HEK293 (cell line): Measurements from ENCODE around the gene MTOR.
A peak's percentile ranks its signal among the peaks of the same experiment; 100 is the strongest.
"Not testable (repeated sequence)": the region's sequence is repeated elsewhere in the genome, so short reads cannot be mapped to it uniquely, and the experiment has no call there.

Source experiments
- CTCF ChIA-PET: fragments of 350-600 bp; formaldehyde crosslinking; extraction: SDS; loops from one replicate; lab custom pipeline; 2021; ENCODE audit warnings: antibody characterized with exemption; lab: Yijun Ruan, JAX
- POLR2A ChIA-PET: fragments of 300-600 bp; formaldehyde crosslinking; extraction: SDS; loops from one replicate; lab custom pipeline; 2020; ENCODE audit warnings: antibody characterized with exemption, inconsistent platforms; lab: Yijun Ruan, JAX
- H3K27ac ChIP-seq: fragments of 200-500 bp; sonication (Bioruptor generic); 2 replicates; pipeline ENCODE4 v1.5.1; 2014; ENCODE audit warnings: low read depth, low read length, control low read depth, inconsistent platforms; ENCODE audit errors: extremely low read depth
- H3K36me3 ChIP-seq, 2 experiments: fragments of 200-500 bp in 1 of 2; sonication (Bioruptor generic) in 1 of 2; 1 replicate in 1 of 2; 2 replicates in 1 of 2; pipeline ENCODE4 v1.5.1; 2014 to 2017; ENCODE audit warnings: inconsistent platforms in 2 of 2, low read length in 2 of 2; ENCODE audit not compliant: control insufficient read depth in 2 of 2, insufficient read depth in 1 of 2
- H3K4me1 ChIP-seq: fragments of 200-500 bp; sonication (Bioruptor generic); 2 replicates; pipeline ENCODE4 v1.5.1; 2014; ENCODE audit warnings: mild to moderate bottlenecking, low read length, inconsistent platforms; ENCODE audit not compliant: control insufficient read depth, insufficient read depth
- H3K4me3 ChIP-seq: 2 replicates; pipeline ENCODE4 v1.5.1; 2011; ENCODE audit warnings: low read depth, mild to moderate bottlenecking, control low read depth, low read length, moderate library complexity
- H3K9me3 ChIP-seq: fragments of 200-500 bp; sonication (Bioruptor generic); 2 replicates; pipeline ENCODE4 v1.5.1; 2014; ENCODE audit warnings: low read depth, low read length, inconsistent platforms; ENCODE audit not compliant: control insufficient read depth, insufficient read depth
- BCL11B ChIP-seq: fragments of 450-650 bp; formaldehyde crosslinking; IDR thresholded peaks from 2 replicates; pipeline ENCODE4 v1.5.1; 2016; ENCODE audit warnings: low read depth, missing biosample characterization, missing genetic modification characterization
- GLIS1 ChIP-seq: fragments of 450-650 bp; formaldehyde crosslinking; IDR thresholded peaks from 2 replicates; pipeline ENCODE4 v1.5.1; 2016; ENCODE audit warnings: missing biosample characterization, missing genetic modification characterization
- KLF10 ChIP-seq: fragments of 450-650 bp; IDR thresholded peaks from 2 replicates; pipeline ENCODE4 v1.5.1; 2018; ENCODE audit warnings: missing biosample characterization, mild to moderate bottlenecking, missing genetic modification characterization
- KLF17 ChIP-seq: fragments of 450-650 bp; formaldehyde crosslinking; IDR thresholded peaks from 2 replicates; pipeline ENCODE4 v1.5.1; 2016; ENCODE audit warnings: missing biosample characterization, missing genetic modification characterization
- KLF8 ChIP-seq: fragments of 450-650 bp; formaldehyde crosslinking; IDR thresholded peaks from 2 replicates; pipeline ENCODE4 v1.5.1; 2016; ENCODE audit warnings: missing biosample characterization, missing genetic modification characterization
- MYNN ChIP-seq: fragments of 450-650 bp; formaldehyde crosslinking; IDR thresholded peaks from 2 replicates; pipeline ENCODE4 v1.5.1; 2016; ENCODE audit warnings: missing biosample characterization, missing genetic modification characterization, borderline replicate concordance
- TCF7L2 ChIP-seq: IDR thresholded peaks from 2 replicates; pipeline ENCODE4 v1.6.1; 2011; ENCODE audit warnings: low read depth, mild to moderate bottlenecking, inconsistent platforms, low read length, moderate library complexity, borderline replicate concordance
- WT1 ChIP-seq: fragments of 450-650 bp; formaldehyde crosslinking; IDR thresholded peaks from 2 replicates; pipeline ENCODE4 v1.5.1; 2016; ENCODE audit warnings: missing biosample characterization, missing genetic modification characterization
- ZBTB21 ChIP-seq: fragments of 450-650 bp; formaldehyde crosslinking; IDR thresholded peaks from 2 replicates; pipeline ENCODE4 v1.5.1; 2017; ENCODE audit warnings: missing biosample characterization, missing genetic modification characterization
- ZEB2 ChIP-seq: fragments of 450-650 bp; formaldehyde crosslinking; IDR thresholded peaks from 2 replicates; pipeline ENCODE4 v1.5.1; 2016; ENCODE audit warnings: missing biosample characterization, missing genetic modification characterization
- ZNF138 ChIP-seq: fragments of 450-650 bp; formaldehyde crosslinking; IDR thresholded peaks from 2 replicates; pipeline ENCODE4 v1.5.1; 2016; ENCODE audit warnings: missing biosample characterization, missing genetic modification characterization, borderline replicate concordance
- ZNF174 ChIP-seq: fragments of 450-650 bp; formaldehyde crosslinking; IDR thresholded peaks from 2 replicates; pipeline ENCODE4 v1.5.0; 2017; ENCODE audit warnings: missing biosample characterization, mild to moderate bottlenecking, missing genetic modification characterization
- ZNF280C ChIP-seq: fragments of 450-650 bp; formaldehyde crosslinking; IDR thresholded peaks from 2 replicates; pipeline ENCODE4 v1.5.1; 2016; ENCODE audit warnings: missing biosample characterization, missing genetic modification characterization
- ZNF311 ChIP-seq: fragments of 450-650 bp; formaldehyde crosslinking; IDR thresholded peaks from 2 replicates; pipeline ENCODE4 v1.5.1; 2017; ENCODE audit warnings: missing biosample characterization, missing genetic modification characterization, borderline replicate concordance
- ZNF335 ChIP-seq: fragments of 450-650 bp; formaldehyde crosslinking; conservative IDR thresholded peaks from 2 replicates; pipeline ENCODE4 v1.5.1; 2016; ENCODE audit warnings: missing biosample characterization, missing genetic modification characterization
- ZNF398 ChIP-seq: fragments of 450-650 bp; formaldehyde crosslinking; IDR thresholded peaks from 2 replicates; pipeline ENCODE4 v1.5.1; 2017; ENCODE audit warnings: missing biosample characterization, missing genetic modification characterization
- ZNF529 ChIP-seq: fragments of 450-650 bp; formaldehyde crosslinking; IDR thresholded peaks from 2 replicates; pipeline ENCODE4 v1.5.1; 2017; ENCODE audit warnings: missing genetic modification characterization, missing biosample characterization; ENCODE audit not compliant: insufficient replicate concordance
- ZNF629 ChIP-seq: fragments of 450-650 bp; formaldehyde crosslinking; IDR thresholded peaks from 2 replicates; pipeline ENCODE4 v1.5.1; 2017; ENCODE audit warnings: missing biosample characterization, missing genetic modification characterization
- ZNF645 ChIP-seq: fragments of 450-650 bp; formaldehyde crosslinking; IDR thresholded peaks from 2 replicates; pipeline ENCODE4; 2016; ENCODE audit warnings: missing biosample characterization, missing genetic modification characterization

MTOR gene

GRCh38 chr1:11267350-11268337, 5.3 kb upstream of the MTOR start:
- H3K4me3 ChIP-seq, H3K27ac ChIP-seq, H3K9me3 ChIP-seq, H3K36me3 ChIP-seq, H3K4me1 ChIP-seq, POLR2A ChIA-PET: not testable (repeated sequence)
- TF ChIP-seq GLIS1 (tag by site-specific recombination) (peak; percentile 25; the same call in 1 of the 2 replicates), KLF17 (tag by site-specific recombination) (0 out of 2 replicates have a peak, but pooled peaks have one; percentile 27), ZNF398 (peak; percentile 47; the same call in 1 of the 2 replicates), ZNF629 (0 out of 2 replicates have a peak, but pooled peaks have one; percentile 18), ZNF335 (tag by site-specific recombination) (peak; percentile 44; the same call in 1 of the 2 replicates), WT1 (tag by site-specific recombination) (peak; percentile 93), ZEB2 (0 out of 2 replicates have a peak, but pooled peaks have one; percentile 25)
- CTCF ChIA-PET = interaction anchor here (0.6 kb wide), 1 partner anchor 108 kb away, joined by 3 read pairs; no protein-coding TSS in a partner anchor

GRCh38 chr1:11266268-11267074, 4.1 kb upstream of the MTOR start:
- POLR2A ChIA-PET = no interaction called here
- TF ChIP-seq MYNN (tag by site-specific recombination) = no peak
- no peak for TF ChIP-seq KLF10 (tag by site-specific recombination)
- TF ChIP-seq, all 188 proteins: peak for 0
- no peaks in the 10 kb centered on the region for H3K9me3 ChIP-seq
- H3K4me3 ChIP-seq = no peak overlapping the region
- no peaks in the 10 kb centered on the region for H3K36me3 ChIP-seq
- CTCF ChIA-PET = interaction anchor here (0.5 to 1.1 kb wide), 3 partner anchors 375 to 994 kb away, joined by 3 to 4 read pairs (median 3); no protein-coding TSS in a partner anchor
- no peaks in the 10 kb centered on the region for H3K4me1 ChIP-seq
- no peak overlapping the region for H3K27ac ChIP-seq

- TF ChIP-seq ZBTB21 (tag by site-specific recombination) (no peak), TCF7L2 (no peak), ZNF138 (tag by site-specific recombination) (no peak), ZNF529 (no peak), ZNF629 (no peak), BCL11B (tag by site-specific recombination) (no peak), ZNF645 (no peak), ZNF311 (tag by site-specific recombination) (no peak), ZNF280C (tag by site-specific recombination) (no peak), ZNF174 (no peak), KLF8 (tag by site-specific recombination) (no peak)
- CTCF ChIA-PET = interaction anchor here (1.2 to 2.8 kb wide), 2 partner anchors 14 to 16 kb away, joined by 4 to 10 read pairs; no protein-coding TSS in a partner anchor
Observed at GRCh38 chr1:11256299-11256698, 6.1 kb downstream of the MTOR start.

More at GRCh38 chr1:11256299-11256698, 6.1 kb downstream of the MTOR start:
- H3K27ac ChIP-seq = no peak overlapping the region
- H3K4me1 ChIP-seq = no peaks in the 10 kb centered on the region
- H3K4me3 ChIP-seq = no peak overlapping the region
- H3K9me3 ChIP-seq = no peaks in the 10 kb centered on the region
- peaks cover 50 to 88% of the 10 kb centered on the region in 2 experiments for H3K36me3 ChIP-seq
- POLR2A ChIA-PET = no interaction called here
